COLO668 (cell line): ENCODE data around the gene NKD2.

ENCODE experiments used
- DNase-seq: peaks from one replicate; lab custom pipeline; 2025; ENCODE audit not compliant: unreplicated experiment; lab: John Stamatoyannopoulos, UW

NKD2 gene

DNA sequence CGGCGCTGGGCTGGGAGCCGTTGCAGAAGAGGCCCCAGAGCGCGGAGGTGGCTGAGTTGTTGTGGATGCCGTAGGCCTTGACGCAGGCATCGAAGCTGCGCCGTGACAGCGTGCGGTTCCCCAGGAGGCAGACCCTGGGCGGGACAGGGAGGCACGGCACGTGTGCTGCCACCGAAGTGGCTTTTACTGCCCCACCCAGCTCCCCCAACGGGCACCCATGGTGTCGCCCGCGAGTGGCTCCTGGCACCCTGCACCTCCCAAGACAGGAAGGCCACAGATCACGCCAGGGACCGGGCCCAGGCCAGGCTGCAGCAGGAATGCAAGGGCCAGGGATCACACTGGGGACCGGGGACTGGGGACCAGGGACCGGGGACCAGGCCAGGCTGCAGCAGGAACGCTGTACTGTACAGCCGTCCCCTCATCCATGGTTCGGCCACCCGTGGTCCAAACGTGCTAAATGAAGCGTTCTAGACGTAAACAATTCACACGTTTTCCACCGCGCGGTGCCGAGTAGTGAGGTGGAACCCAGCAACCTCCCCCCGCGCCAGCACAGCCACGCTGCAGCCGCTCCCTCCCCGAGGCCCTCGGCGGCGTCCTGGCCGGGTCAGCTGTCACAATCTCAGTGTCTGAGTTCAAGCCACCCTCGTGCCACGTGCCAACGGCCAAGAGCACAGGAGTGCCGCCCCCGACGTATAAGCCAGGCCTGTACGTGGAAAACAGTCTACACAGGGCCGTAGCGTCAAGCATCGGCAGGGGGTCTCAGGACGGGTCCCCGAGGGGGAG, 75.4 kb downstream of the NKD2 start:
- no peak for DNase-seq

- no peak for DNase-seq
Measured at GRCh38 chr5:1085391-1085790, 76.8 kb downstream of the NKD2 start.

- DNase-seq, result no peak
Measured at GRCh38 chr5:1086137-1086536, 77.5 kb downstream of the NKD2 start.

DNA sequence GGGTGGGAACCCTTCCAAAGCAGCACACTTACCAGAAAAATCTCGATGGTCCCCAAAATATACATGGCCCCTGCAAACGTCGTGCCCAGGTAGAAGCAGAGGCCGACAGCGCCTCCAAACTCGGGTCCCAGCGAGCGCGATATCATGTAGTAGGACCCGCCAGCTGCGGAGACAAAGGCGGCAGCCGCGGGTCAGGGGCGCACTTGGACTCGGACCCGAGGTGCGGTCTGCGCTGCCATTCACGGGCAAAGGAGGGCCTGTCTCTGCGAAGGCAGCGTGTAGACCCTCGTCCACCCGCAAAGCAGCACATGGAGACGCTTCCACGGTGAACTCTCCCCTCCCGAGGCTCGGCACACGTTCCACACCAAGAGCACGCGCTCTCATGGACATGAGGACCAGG, 78.3 kb downstream of the NKD2 start:
- no peak for DNase-seq

GRCh38 chr5:1087428-1087827, 78.8 kb downstream of the NKD2 start:
- no peak for DNase-seq

- DNase-seq, result no peak
Measured at GRCh38 chr5:1088031-1088430, 79.4 kb downstream of the NKD2 start.
